Lower lobe of right lung (tissue), 2 donors: ENCODE measurements around the gene TRAF7. TPM values are rescaled to one million over a fixed set of nuclear protein-coding genes. Genes with fewer than 3 reads are reported as not detected.
A peak's percentile ranks its signal among the peaks of the same experiment; 100 is the strongest.

Source experiments
- ATAC-seq, 2 donors: fragments of 200-7000 bp; cut with Tn5 transposase; one replicate each; pipeline ENCODE4 v1.9.1; 2020 to 2022; ENCODE audit warnings: mild to moderate bottlenecking in 2 of 2, moderate library complexity in 2 of 2
- DNase-seq: peaks from one replicate; pipeline ENCODE4 v3.0.0-alpha.2; 2020
- H3K27ac ChIP-seq: fragments of 200-600 bp; one replicate; pipeline ENCODE4 v1.8.0; 2022
- H3K27me3 ChIP-seq: fragments of 200-600 bp; one replicate; pipeline ENCODE4 v1.8.0; 2022; ENCODE audit warnings: low read depth
- H3K36me3 ChIP-seq: fragments of 200-600 bp; one replicate; pipeline ENCODE4 v1.8.0; 2022; ENCODE audit warnings: mild to moderate bottlenecking
- H3K4me1 ChIP-seq: fragments of 200-600 bp; one replicate; pipeline ENCODE4 v1.8.0; 2022
- H3K4me3 ChIP-seq: fragments of 200-600 bp; one replicate; pipeline ENCODE4 v1.8.0; 2022; ENCODE audit warnings: mild to moderate bottlenecking
- H3K9me3 ChIP-seq: fragments of 200-600 bp; one replicate; pipeline ENCODE4 v1.8.0; 2022
- intact Hi-C: fragments of 100-400 bp; cut with DNase I; formaldehyde crosslinking; loops from one replicate; pipeline ENCODE4 v1.11.0; 2022
- microRNA-seq: library from miRNA; unstranded; fragments of <30 nt; microRNA quantifications from one replicate; pipeline ENCODE4 v1.2.0, GENCODE V29; 2020; ENCODE audit warnings: borderline number of aligned reads
- total RNA-seq: library from RNA; stranded (reverse); fragmentation: NEBNext Ultra II Directional; extraction: Animal tissue kit (Norgen Biotek cat#: 25700); gene quantifications from one replicate; pipeline ENCODE4 v1.2.1, GENCODE V29; 2021
- TF ChIP-seq, protein P1 (sequence below): fragments of 200-600 bp; IDR thresholded peaks from one replicate; pipeline ENCODE4 v1.8.0; 2022; ENCODE audit warnings: antibody characterized with exemption, mild to moderate bottlenecking
- donor health status: DM: no; HTN: yes; CAD: no; lungs with severe emphysema.

Gene TRAF7
- total RNA-seq, 1 donor from 2014 or later: 61.9 TPM

DNA sequence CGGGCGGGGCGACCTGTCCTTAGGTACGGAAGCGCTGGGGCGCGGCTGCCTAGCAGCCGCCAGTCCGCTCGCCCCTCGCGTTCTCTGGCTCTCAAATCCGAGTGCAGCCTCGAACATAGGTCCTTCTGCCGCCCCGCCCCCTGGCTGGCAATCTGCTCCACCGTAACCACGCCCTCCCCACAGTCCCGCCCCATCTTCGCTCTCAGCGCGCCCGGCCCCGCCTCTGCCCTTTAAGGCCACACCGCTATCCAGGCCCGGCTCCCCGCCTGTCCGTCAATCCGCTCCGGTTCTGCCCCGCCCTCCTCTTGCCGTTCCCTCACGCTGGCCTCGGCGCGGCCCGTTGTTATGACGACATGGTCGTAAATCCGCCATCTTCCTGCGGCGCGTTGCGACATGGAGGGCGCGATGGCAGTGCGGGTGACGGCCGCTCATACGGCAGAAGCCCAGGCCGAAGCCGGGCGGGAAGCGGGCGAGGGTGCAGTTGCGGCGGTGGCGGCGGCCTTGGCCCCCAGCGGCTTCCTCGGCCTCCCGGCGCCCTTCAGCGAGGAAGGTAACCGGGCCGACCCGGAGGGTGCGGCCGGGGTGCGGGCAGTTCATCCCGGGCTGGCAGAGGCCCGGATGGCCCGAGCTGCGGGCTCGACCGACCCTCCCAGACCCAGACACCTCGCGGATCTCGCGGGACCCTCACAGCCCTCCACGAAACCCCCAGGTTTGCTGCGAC, 67.8 kb downstream of the TRAF7 start, which contains the start of gene E4F1:
E4F1 (plus strand) TSS at position 371 of the 721 bp plus-strand sequence; CDS start at position 394, 23 bp downstream.
- DNase-seq (peak; percentile 100), ATAC-seq (peak; percentile 99 to 100)
- TF ChIP-seq, protein P1, sequence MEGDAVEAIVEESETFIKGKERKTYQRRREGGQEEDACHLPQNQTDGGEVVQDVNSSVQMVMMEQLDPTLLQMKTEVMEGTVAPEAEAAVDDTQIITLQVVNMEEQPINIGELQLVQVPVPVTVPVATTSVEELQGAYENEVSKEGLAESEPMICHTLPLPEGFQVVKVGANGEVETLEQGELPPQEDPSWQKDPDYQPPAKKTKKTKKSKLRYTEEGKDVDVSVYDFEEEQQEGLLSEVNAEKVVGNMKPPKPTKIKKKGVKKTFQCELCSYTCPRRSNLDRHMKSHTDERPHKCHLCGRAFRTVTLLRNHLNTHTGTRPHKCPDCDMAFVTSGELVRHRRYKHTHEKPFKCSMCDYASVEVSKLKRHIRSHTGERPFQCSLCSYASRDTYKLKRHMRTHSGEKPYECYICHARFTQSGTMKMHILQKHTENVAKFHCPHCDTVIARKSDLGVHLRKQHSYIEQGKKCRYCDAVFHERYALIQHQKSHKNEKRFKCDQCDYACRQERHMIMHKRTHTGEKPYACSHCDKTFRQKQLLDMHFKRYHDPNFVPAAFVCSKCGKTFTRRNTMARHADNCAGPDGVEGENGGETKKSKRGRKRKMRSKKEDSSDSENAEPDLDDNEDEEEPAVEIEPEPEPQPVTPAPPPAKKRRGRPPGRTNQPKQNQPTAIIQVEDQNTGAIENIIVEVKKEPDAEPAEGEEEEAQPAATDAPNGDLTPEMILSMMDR: no peak
- Histone ChIP-seq H3K4me1 (peaks cover 20% of the 10 kb centered on the region), H3K9me3 (no peaks in the 10 kb centered on the region), H3K36me3 (peaks cover 5% of the 10 kb centered on the region), H3K27ac (peak within 1 kb of the TSS; percentile 91), H3K27me3 (no peaks in the 10 kb centered on the region), H3K4me3 (peak within 1 kb of the TSS; percentile 99)
- intact Hi-C loops: no loop called here

DNA sequence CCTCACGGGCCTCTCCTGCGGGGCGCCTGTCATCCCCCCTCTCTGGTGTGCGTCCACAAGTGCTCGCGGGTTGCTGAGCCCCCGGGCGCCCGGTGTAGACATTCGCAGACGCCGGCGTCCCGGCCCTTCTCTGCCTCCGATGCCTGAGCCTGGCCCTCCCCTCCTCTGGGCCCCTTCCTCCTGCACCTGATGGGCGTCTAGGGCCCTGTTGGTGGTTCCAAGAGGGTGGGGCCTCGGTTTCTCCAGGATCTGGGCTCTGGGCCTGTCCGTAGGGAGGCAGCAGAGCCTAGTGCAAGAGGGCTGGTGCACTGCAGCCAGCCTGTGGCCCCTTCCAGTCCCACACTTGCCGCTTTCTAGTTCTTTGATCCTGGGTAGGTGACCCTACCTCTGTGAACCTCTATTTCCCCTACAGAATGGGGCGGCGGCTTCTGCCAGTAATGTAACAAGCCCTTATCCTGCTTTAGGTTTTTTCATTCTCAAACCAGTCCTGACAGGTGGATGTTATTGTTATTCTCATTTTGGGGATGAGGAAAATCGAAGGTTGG, 68.4 kb downstream of the TRAF7 start:
- H3K36me3 ChIP-seq: peaks cover 12% of the 10 kb centered on the region
- H3K27me3 ChIP-seq: no peaks in the 10 kb centered on the region
- DNase-seq (peak; percentile 69), ATAC-seq (peak; percentile 62 to 69)
- no peaks in the 10 kb centered on the region for H3K9me3 ChIP-seq
- peaks cover 20% of the 10 kb centered on the region for H3K4me1 ChIP-seq
- peak overlapping the region; percentile 99 for H3K4me3 ChIP-seq
- TF ChIP-seq, protein P1: no peak
- intact Hi-C loops: no loop called here
- H3K27ac ChIP-seq: peak overlapping the region; percentile 91

DNA sequence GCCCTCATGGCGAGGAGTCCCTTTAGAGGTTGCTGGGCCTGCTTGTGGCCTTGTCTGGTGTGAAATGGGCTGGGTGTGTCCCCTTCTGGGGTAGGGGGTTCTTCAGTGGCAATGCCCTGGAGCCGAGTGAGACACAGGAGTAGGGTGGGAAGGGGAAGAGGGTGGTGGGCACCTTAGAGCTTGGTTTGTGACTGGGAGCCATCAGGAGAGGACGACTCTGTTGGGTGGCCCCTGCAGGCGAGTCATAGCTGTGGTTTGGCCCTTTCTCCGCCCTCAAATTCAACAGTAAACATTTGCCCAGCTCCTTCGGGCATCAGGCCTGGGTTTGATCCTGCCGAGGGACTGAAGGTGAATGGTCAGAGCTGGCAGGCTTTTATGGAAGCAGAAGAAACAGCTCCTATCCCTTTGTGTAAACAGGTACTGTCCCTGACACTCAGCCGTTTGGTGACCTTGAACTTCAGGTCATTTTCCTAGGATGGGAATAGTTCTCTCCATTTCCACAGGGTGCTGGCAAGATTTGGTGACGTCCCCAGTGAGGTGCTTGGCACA, 70.7 kb downstream of the TRAF7 start:
- no peak for DNase-seq
- Histone ChIP-seq H3K4me1 (peaks cover 20% of the 10 kb centered on the region), H3K9me3 (no peaks in the 10 kb centered on the region), H3K36me3 (peaks cover 32% of the 10 kb centered on the region), H3K4me3 (no peak overlapping the region), H3K27me3 (no peaks in the 10 kb centered on the region), H3K27ac (no peak overlapping the region)
- TF ChIP-seq, protein P1: no peak
- ATAC-seq: no peak
- intact Hi-C loops: no loop called here

DNA sequence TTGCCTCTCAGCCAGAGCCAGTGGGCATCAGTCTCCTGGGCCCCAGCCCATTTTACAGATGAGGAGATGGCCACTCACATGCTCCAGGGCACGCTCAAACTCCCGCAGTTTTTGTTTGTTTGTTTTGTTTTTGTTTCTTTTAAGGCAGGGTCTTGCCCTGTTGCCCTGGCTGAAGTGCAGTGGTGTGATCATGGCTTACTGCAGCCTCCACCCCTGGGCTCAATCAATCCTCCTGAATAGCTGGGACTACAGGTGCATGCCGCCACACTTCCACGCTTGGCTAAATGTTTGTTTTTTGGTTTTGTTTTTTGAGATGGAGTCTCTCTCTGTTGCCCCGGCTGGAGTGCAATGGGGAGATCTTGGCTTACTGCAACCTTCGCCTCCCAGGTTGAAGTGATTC, 71.3 kb downstream of the TRAF7 start:
- Histone ChIP-seq H3K27ac (no peak overlapping the region), H3K4me3 (no peak overlapping the region), H3K4me1 (peaks cover 20% of the 10 kb centered on the region), H3K36me3 (peaks cover 38% of the 10 kb centered on the region), H3K27me3 (no peaks in the 10 kb centered on the region), H3K9me3 (no peaks in the 10 kb centered on the region)
- intact Hi-C loops: no loop called here
- DNase-seq: no peak
- ATAC-seq: no peak
- TF ChIP-seq, protein P1: no peak

Small RNA genes lying within 50 kb of the gene (microRNA-seq; reads per million reads assigned to microRNA genes)
- gene MIR3180-5: not detected
- gene MIR4516: not detected
- gene MIR6511B1: not detected

Other genes with a start within 250 kb of the TRAF7 start
- 1.3 TPM for gene HS3ST6, start 237.4 kb upstream of the TRAF7 start, total RNA-seq
- 35.1 TPM for gene MSRB1, start 212.6 kb upstream of the TRAF7 start, total RNA-seq
- not detected for gene RPL3L, start 201.1 kb upstream of the TRAF7 start, total RNA-seq
- 85.8 TPM for gene NDUFB10, start 196.2 kb upstream of the TRAF7 start, total RNA-seq
- 1,721 TPM for gene RPS2, start 191.0 kb upstream of the TRAF7 start, total RNA-seq
- gene RNF151, start 188.9 kb upstream of the TRAF7 start, total RNA-seq: not detected
- gene TBL3, start 183.7 kb upstream of the TRAF7 start, total RNA-seq: 25.6 TPM
- gene NOXO1, start 174.3 kb upstream of the TRAF7 start, total RNA-seq: 1.7 TPM
- 24.7 TPM for gene GFER, start 171.6 kb upstream of the TRAF7 start, total RNA-seq
- gene SYNGR3, start 165.8 kb upstream of the TRAF7 start, total RNA-seq: 0.24 TPM
- 27.2 TPM for gene ZNF598, start 146.0 kb upstream of the TRAF7 start, total RNA-seq
- not detected for gene NPW, start 136.0 kb upstream of the TRAF7 start, total RNA-seq
- 343 TPM for gene NHERF2, start 128.9 kb upstream of the TRAF7 start, total RNA-seq
- 24.3 TPM for gene NTHL1, start 107.9 kb upstream of the TRAF7 start, total RNA-seq
- 123 TPM for gene TSC2, start 107.8 kb upstream of the TRAF7 start, total RNA-seq
- gene PKD1, start 19.9 kb upstream of the TRAF7 start, total RNA-seq: 81.6 TPM
- gene RAB26, start 7.2 kb upstream of the TRAF7 start, total RNA-seq: 0.80 TPM
- 0.09 TPM for gene CASKIN1, start 40.8 kb downstream of the TRAF7 start, total RNA-seq
- gene MLST8, start 49.7 kb downstream of the TRAF7 start, total RNA-seq: 26.6 TPM
- 7.8 TPM for gene BRICD5, start 55.1 kb downstream of the TRAF7 start, total RNA-seq
- gene PGP, start 59.1 kb downstream of the TRAF7 start, total RNA-seq: 13.3 TPM
- gene E4F1, start 67.8 kb downstream of the TRAF7 start, total RNA-seq: 21.0 TPM
- 2.0 TPM for gene DNASE1L2, start 80.7 kb downstream of the TRAF7 start, total RNA-seq
- gene ECI1, start 95.8 kb downstream of the TRAF7 start, total RNA-seq: 50.4 TPM
- gene RNPS1, start 112.3 kb downstream of the TRAF7 start, total RNA-seq: 98.6 TPM
- gene ABCA3, start 184.9 kb downstream of the TRAF7 start, total RNA-seq: 491 TPM